Liver (tissue), 3 donors: ENCODE data around the gene BDH1.

Source experiments
- ATF3 ChIP-seq: IDR thresholded peaks from 2 replicates; pipeline ENCODE4 v1.6.1; 2016; ENCODE audit warnings: antibody characterized with exemption
- CTCF ChIP-seq: fragments of 150-350 bp; IDR thresholded peaks from 2 replicates; pipeline ENCODE4 v1.5.1; 2017; ENCODE audit warnings: improper control_type of control experiment, low read depth, low read length; ENCODE audit not compliant: missing input control
- EGR1 ChIP-seq, 2 donors: IDR thresholded peaks; 2 replicates each; pipeline ENCODE4 v1.6.1; 2016 to 2018; ENCODE audit warnings: antibody characterized with exemption in 2 of 2, low read depth in 2 of 2
- FOXA1 ChIP-seq: IDR thresholded peaks from 2 replicates; pipeline ENCODE4 v1.6.1; 2016; ENCODE audit warnings: antibody characterized with exemption
- HNF4A ChIP-seq, 2 donors: conservative IDR thresholded peaks; 2 replicates each; pipeline ENCODE4 v1.6.1; 2016; ENCODE audit warnings: antibody characterized with exemption in 2 of 2, mild to moderate bottlenecking in 2 of 2
- HNF4G ChIP-seq: IDR thresholded peaks from 2 replicates; pipeline ENCODE4 v1.6.1; 2016; ENCODE audit warnings: antibody characterized with exemption
- JUND ChIP-seq, 2 donors: IDR thresholded peaks; 2 replicates each; pipeline ENCODE4 v1.6.1; 2016; ENCODE audit warnings: antibody characterized with exemption in 2 of 2
- MAX ChIP-seq: IDR thresholded peaks from 2 replicates; pipeline ENCODE4 v1.6.1; 2016; ENCODE audit warnings: antibody characterized with exemption
- RAD21 ChIP-seq, 2 donors: IDR thresholded peaks; 2 replicates each; pipeline ENCODE4 v1.6.1; 2016; ENCODE audit warnings: antibody characterized with exemption in 2 of 2, mild to moderate bottlenecking in 2 of 2
- REST ChIP-seq: IDR thresholded peaks from 2 replicates; pipeline ENCODE4 v1.6.1; 2016; ENCODE audit warnings: antibody characterized with exemption, mild to moderate bottlenecking
- RXRA ChIP-seq, 2 donors: IDR thresholded peaks; 2 replicates each; pipeline ENCODE4 v1.6.1; 2017 to 2018; ENCODE audit warnings: antibody characterized with exemption in 2 of 2, mild to moderate bottlenecking in 1 of 2
- TAF1 ChIP-seq: conservative IDR thresholded peaks from 2 replicates; pipeline ENCODE4 v1.6.1; 2016; ENCODE audit warnings: antibody characterized with exemption, mild to moderate bottlenecking
- YY1 ChIP-seq: IDR thresholded peaks from 2 replicates; pipeline ENCODE4 v1.6.1; 2016; ENCODE audit warnings: antibody characterized with exemption, mild to moderate bottlenecking
- TF ChIP-seq, protein P1 (sequence below): IDR thresholded peaks from 2 replicates; pipeline ENCODE4 v1.6.1; 2016; ENCODE audit warnings: antibody characterized with exemption
- donor health status: healthy.
- donor health status: healthy.

GRCh38 chr3:197490098-197491058 is 65.4 kb downstream of the BDH1 start:
- TF ChIP-seq CTCF (no peak), HNF4G (no peak), REST (no peak), FOXA1 (no peak), EGR1 (IDR thresholded peaks at IDR 0.05; ENCODE audit: low read depth in 2 of 2) (no peak), MAX (no peak), YY1 (no peak), RAD21 (IDR thresholded peaks at IDR 0.05) (no peak), RXRA (IDR thresholded peaks at IDR 0.05) (no peak), ATF3 (no peak), JUND (IDR thresholded peaks at IDR 0.05) (no peak), HNF4A (conservative IDR thresholded peaks at IDR 0.05) (no peak), TAF1 (no peak)
- TF ChIP-seq, protein P1, sequence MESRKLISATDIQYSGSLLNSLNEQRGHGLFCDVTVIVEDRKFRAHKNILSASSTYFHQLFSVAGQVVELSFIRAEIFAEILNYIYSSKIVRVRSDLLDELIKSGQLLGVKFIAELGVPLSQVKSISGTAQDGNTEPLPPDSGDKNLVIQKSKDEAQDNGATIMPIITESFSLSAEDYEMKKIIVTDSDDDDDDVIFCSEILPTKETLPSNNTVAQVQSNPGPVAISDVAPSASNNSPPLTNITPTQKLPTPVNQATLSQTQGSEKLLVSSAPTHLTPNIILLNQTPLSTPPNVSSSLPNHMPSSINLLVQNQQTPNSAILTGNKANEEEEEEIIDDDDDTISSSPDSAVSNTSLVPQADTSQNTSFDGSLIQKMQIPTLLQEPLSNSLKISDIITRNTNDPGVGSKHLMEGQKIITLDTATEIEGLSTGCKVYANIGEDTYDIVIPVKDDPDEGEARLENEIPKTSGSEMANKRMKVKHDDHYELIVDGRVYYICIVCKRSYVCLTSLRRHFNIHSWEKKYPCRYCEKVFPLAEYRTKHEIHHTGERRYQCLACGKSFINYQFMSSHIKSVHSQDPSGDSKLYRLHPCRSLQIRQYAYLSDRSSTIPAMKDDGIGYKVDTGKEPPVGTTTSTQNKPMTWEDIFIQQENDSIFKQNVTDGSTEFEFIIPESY: no peak
